HEK293T (cell line): ENCODE results near the gene NSD1.

Source experiments
- CTCF ChIA-PET: fragments of 350-600 bp; formaldehyde crosslinking; extraction: SDS; loops from one replicate; lab custom pipeline; 2021; ENCODE audit warnings: antibody characterized with exemption, inconsistent platforms; lab: Yijun Ruan, JAX
- POLR2A ChIA-PET: fragments of 350-600 bp; formaldehyde crosslinking; extraction: SDS; loops from one replicate; lab custom pipeline; 2020; ENCODE audit warnings: antibody characterized with exemption, inconsistent platforms; lab: Yijun Ruan, JAX
- DNase-seq: peaks from one replicate; pipeline ENCODE4 v3.0.0; 2012; ENCODE audit warnings: mixed read lengths; ENCODE audit errors: extremely low spot score
- ARNT ChIP-seq: fragments of 450-650 bp; IDR thresholded peaks from 2 replicates; pipeline ENCODE4 v1.6.1; 2017; ENCODE audit warnings: mild to moderate bottlenecking
- BHLHE40 ChIP-seq: fragments of 450-650 bp; IDR thresholded peaks from 2 replicates; pipeline ENCODE4 v1.6.1; 2016; ENCODE audit warnings: mild to moderate bottlenecking, moderate library complexity, borderline replicate concordance
- CTBP1 ChIP-seq: fragments of 450-650 bp; IDR thresholded peaks from 2 replicates; pipeline ENCODE4 v1.6.1; 2016; ENCODE audit warnings: borderline replicate concordance
- ELF4 ChIP-seq: fragments of 450-650 bp; IDR thresholded peaks from 2 replicates; pipeline ENCODE4 v1.6.1; 2017; ENCODE audit warnings: antibody characterized with exemption
- FOXA1 ChIP-seq: fragments of 450-650 bp; IDR thresholded peaks from 2 replicates; pipeline ENCODE4 v1.6.1; 2016; ENCODE audit warnings: mild to moderate bottlenecking
- FOXK2 ChIP-seq: fragments of 450-650 bp; IDR thresholded peaks from 2 replicates; pipeline ENCODE4 v1.6.1; 2016; ENCODE audit warnings: mild to moderate bottlenecking
- FOXM1 ChIP-seq: fragments of 450-650 bp; IDR thresholded peaks from 2 replicates; pipeline ENCODE4 v1.6.1; 2017; ENCODE audit warnings: mild to moderate bottlenecking, borderline replicate concordance
- HDGF ChIP-seq: fragments of 450-650 bp; IDR thresholded peaks from 2 replicates; pipeline ENCODE4 v1.6.1; 2017; ENCODE audit warnings: antibody characterized with exemption, borderline replicate concordance
- L3MBTL2 ChIP-seq: fragments of 450-650 bp; conservative IDR thresholded peaks from 2 replicates; pipeline ENCODE4 v1.6.1; 2016; ENCODE audit warnings: mild to moderate bottlenecking
- LEF1 ChIP-seq: fragments of 450-650 bp; IDR thresholded peaks from 2 replicates; pipeline ENCODE4 v1.6.1; 2017; ENCODE audit warnings: mild to moderate bottlenecking, borderline replicate concordance
- NFRKB ChIP-seq: fragments of 450-650 bp; IDR thresholded peaks from 2 replicates; pipeline ENCODE4 v1.6.1; 2016; ENCODE audit warnings: mild to moderate bottlenecking, moderate library complexity
- SP1 ChIP-seq: fragments of 450-650 bp; IDR thresholded peaks from 2 replicates; pipeline ENCODE4 v1.6.1; 2017
- SUZ12 ChIP-seq: fragments of 450-650 bp; IDR thresholded peaks from 2 replicates; pipeline ENCODE4 v1.6.1; 2016; ENCODE audit warnings: mild to moderate bottlenecking
- TARDBP ChIP-seq: fragments of 450-650 bp; IDR thresholded peaks from 2 replicates; pipeline ENCODE4 v1.6.1; 2016
- ZNF384 ChIP-seq: fragments of 450-650 bp; IDR thresholded peaks from 2 replicates; pipeline ENCODE4 v1.6.1; 2016
- TF ChIP-seq, protein P1 (sequence below): fragments of 450-650 bp; IDR thresholded peaks from 2 replicates; pipeline ENCODE4 v1.6.1; 2016

NSD1 gene

DNA sequence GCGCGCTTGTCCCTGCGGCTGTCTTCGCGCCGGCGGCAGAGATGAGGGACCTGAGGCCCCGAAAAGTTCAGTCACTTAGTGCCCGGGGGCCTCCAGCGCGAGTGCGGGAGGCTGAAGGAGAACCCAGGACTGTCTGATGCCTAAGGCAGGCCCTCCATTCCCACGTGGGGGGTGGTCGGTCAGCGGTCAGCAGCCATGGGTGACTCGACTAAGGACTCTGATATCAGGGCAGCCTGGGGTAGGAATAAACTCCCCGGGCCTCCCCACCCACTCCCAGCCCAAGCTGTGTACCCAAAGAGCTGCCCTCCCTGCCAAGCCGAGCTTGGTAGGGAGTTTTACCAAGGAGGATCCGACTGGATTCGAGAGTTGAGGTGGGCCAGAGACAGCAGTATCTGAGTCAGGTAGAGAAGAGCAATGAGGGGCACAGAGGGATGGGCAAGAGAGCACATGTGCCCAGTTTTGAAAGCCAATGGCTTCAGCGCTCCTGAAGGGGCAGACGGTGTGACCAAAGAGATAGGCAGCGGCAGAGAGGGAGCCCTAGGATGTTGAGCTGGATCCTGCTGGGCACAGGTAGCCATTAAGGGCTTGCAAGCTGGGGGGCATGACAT is 46.1 kb upstream of the NSD1 start:
- CTCF ChIA-PET, result interaction anchor here (0.7 to 7.1 kb wide), 4 partner anchors 16 to 440 kb away, joined by 3 to 59 read pairs (median 6); partner anchors contain the start of gene TSPAN17
- POLR2A ChIA-PET, result interaction anchor here (1.3 kb wide), 1 partner anchor 13 kb away, joined by 4 read pairs; no protein-coding TSS in a partner anchor
- no peak for TF ChIP-seq BHLHE40
- TF ChIP-seq ZNF384, result no peak
- no peak for TF ChIP-seq HDGF
- TF ChIP-seq ELF4, result no peak
- no peak for TF ChIP-seq FOXK2
- TF ChIP-seq FOXM1, result no peak
- no peak for TF ChIP-seq LEF1
- no peak for TF ChIP-seq SP1
- no peak for TF ChIP-seq NFRKB
- TF ChIP-seq CTBP1, result no peak
- DNase-seq, result no peak

DNA sequence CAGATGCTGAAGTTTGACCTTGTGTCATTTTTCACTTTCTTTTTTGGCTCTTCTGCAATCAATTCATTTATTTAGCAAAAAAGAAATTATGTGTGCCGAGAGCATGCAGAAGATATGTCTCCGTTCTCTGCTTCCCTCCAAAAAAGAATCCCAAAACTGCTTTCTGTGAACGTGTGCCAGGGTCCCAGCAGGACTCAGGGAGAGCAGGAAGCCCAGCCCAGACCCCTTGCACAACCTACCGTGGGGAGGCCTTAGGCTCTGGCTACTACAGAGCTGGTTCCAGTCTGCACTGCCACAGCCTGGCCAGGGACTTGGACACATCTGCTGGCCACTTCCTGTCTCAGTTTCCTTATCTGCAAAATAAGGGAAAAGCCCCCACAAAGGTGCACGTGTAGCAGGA is 44.4 kb upstream of the NSD1 start:
- no peak for TF ChIP-seq SUZ12
- TF ChIP-seq BHLHE40, result no peak
- TF ChIP-seq FOXA1, result no peak
- no peak for TF ChIP-seq L3MBTL2
- TF ChIP-seq NFRKB, result no peak
- ChIA-PET POLR2A (no interaction called here), CTCF (no interaction called here)
- no peak for DNase-seq

DNA sequence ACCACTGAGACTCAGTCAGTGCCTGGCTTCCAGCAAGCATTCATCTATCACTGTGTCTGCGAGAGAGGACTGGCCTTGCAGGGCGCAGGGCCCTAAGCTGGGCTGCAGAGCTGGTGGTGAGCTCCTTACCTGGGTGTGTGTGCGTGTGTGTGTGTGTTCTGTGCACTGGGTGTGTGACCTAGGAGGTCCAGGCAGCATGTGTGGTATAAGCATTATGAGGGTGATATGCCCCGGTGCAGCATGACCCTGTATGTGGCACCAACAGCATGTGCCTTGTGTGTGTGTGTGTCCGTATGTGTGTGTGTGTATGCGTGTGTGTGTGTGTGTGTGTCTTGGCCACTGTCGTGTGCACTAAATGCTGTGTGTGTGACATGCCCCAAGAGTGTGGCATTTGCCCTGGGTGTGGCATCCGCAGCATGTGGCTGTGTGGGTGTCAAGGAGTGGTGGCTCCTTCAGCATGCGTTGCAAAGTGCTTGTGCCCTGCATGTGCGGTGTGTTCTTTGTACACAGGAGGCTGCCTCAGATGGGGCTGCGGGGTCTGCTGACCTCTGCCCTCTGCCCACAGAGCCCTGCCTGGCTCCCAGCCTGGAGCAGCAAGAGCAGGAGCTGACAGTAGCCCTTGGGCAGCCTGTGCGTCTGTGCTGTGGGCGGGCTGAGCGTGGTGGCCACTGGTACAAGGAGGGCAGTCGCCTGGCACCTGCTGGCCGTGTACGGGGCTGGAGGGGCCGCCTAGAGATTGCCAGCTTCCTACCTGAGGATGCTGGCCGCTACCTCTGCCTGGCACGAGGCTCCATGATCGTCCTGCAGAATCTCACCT is 43.5 kb upstream of the NSD1 start:
- ChIA-PET CTCF (no interaction called here), POLR2A (no interaction called here)
- TF ChIP-seq FOXK2 (no peak), LEF1 (no peak), TARDBP (no peak; the same call in 1 of the 2 replicates), ZNF384 (no peak), SUZ12 (no peak), BHLHE40 (no peak), FOXM1 (no peak), L3MBTL2 (no peak), FOXA1 (no peak), SP1 (no peak), ARNT (no peak)
- TF ChIP-seq, protein P1, sequence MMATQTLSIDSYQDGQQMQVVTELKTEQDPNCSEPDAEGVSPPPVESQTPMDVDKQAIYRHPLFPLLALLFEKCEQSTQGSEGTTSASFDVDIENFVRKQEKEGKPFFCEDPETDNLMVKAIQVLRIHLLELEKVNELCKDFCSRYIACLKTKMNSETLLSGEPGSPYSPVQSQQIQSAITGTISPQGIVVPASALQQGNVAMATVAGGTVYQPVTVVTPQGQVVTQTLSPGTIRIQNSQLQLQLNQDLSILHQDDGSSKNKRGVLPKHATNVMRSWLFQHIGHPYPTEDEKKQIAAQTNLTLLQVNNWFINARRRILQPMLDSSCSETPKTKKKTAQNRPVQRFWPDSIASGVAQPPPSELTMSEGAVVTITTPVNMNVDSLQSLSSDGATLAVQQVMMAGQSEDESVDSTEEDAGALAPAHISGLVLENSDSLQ, result no peak
- DNase-seq, result no peak

GRCh38 chr5:177090813-177091212 is 42.8 kb upstream of the NSD1 start:
- ChIA-PET CTCF (no interaction called here), POLR2A (no interaction called here)
- no peak for DNase-seq
- TF ChIP-seq TARDBP (no peak), LEF1 (no peak), FOXK2 (no peak), NFRKB (no peak), SUZ12 (no peak), CTBP1 (no peak), SP1 (no peak), ZNF384 (no peak), FOXM1 (no peak), BHLHE40 (no peak), FOXA1 (no peak), ARNT (no peak), ELF4 (no peak), HDGF (no peak), L3MBTL2 (no peak)
- TF ChIP-seq, protein P1, result no peak

- ChIA-PET POLR2A (no interaction called here), CTCF (no interaction called here)
- TF ChIP-seq SUZ12 (no peak), CTBP1 (no peak), ARNT (no peak), NFRKB (no peak), L3MBTL2 (no peak), SP1 (no peak), FOXA1 (no peak), ZNF384 (no peak)
- no peak for DNase-seq
These were observed 42.3 kb upstream of the NSD1 start for GRCh38 chr5:177091232-177091631.

GRCh38 chr5:177092178-177093081 is 41.1 kb upstream of the NSD1 start:
- TF ChIP-seq FOXK2 (no peak), SP1 (no peak)
- ChIA-PET CTCF (interaction anchor here (1.5 kb wide), 1 partner anchor 21 kb away, joined by 3 read pairs; no protein-coding TSS in a partner anchor), POLR2A (no interaction called here)
- DNase-seq, result no peak
